HepG2 (cell line): ENCODE data around the gene GRB7. TPM values are rescaled to one million over a fixed set of nuclear protein-coding genes. Genes with fewer than 3 reads are reported as not detected.

ENCODE experiments used
- AFF4 ChIP-seq: sonication (generic); formaldehyde crosslinking; IDR thresholded peaks from 2 replicates; pipeline ENCODE4 v1.4.0; 2020; ENCODE audit warnings: missing genetic modification reagents
- CBX2 ChIP-seq, 2 experiments: fragments of 200-600 bp in 1 of 2; sonication (generic); formaldehyde crosslinking in 1 of 2; IDR thresholded peaks; 2 replicates each; pipeline versions ENCODE4 v1.7.0 to v1.8.1; 2018 to 2022; ENCODE audit warnings: low read depth in 2 of 2, low read length in 1 of 2, mild to moderate bottlenecking in 1 of 2, missing genetic modification reagents in 1 of 2
- FUBP1 ChIP-seq: sonication (generic); formaldehyde crosslinking; IDR thresholded peaks from 2 replicates; pipeline ENCODE4 v1.5.1; 2020; ENCODE audit warnings: missing genetic modification reagents, mild to moderate bottlenecking, borderline replicate concordance
- GZF1 ChIP-seq: sonication (generic); formaldehyde crosslinking; IDR thresholded peaks from 2 replicates; pipeline ENCODE4 v1.5.1; 2020; ENCODE audit warnings: mild to moderate bottlenecking, missing genetic modification reagents
- HDAC2 ChIP-seq: sonication (generic); formaldehyde crosslinking; IDR thresholded peaks from 2 replicates; pipeline ENCODE4 v1.4.0; 2020; ENCODE audit warnings: missing genetic modification reagents
- KAT7 ChIP-seq: IDR thresholded peaks from 2 replicates; pipeline ENCODE4 v1.6.1; 2018; ENCODE audit warnings: borderline replicate concordance, missing compliant biosample characterization
- RAD21 ChIP-seq: fragments of 450-650 bp; formaldehyde crosslinking; IDR thresholded peaks from 2 replicates; pipeline ENCODE4 v1.5.0; 2020; ENCODE audit warnings: mild to moderate bottlenecking
- RBFOX2 ChIP-seq: fragments of 200-400 bp; formaldehyde crosslinking; IDR thresholded peaks from 2 replicates; pipeline ENCODE4 v1.6.1; 2017; ENCODE audit warnings: low read depth, mild to moderate bottlenecking, low read length
- THYN1 ChIP-seq: sonication (generic); formaldehyde crosslinking; IDR thresholded peaks from 2 replicates; pipeline ENCODE4 v1.8.1; 2023; ENCODE audit warnings: low read depth, mild to moderate bottlenecking, moderate library complexity, missing genetic modification reagents, borderline replicate concordance
- TOE1 ChIP-seq: sonication (generic); formaldehyde crosslinking; IDR thresholded peaks from 2 replicates; pipeline ENCODE4 v1.4.0; 2020; ENCODE audit warnings: mild to moderate bottlenecking, missing genetic modification reagents
- ZFP36L1 ChIP-seq: sonication (generic); formaldehyde crosslinking; IDR thresholded peaks from 2 replicates; pipeline ENCODE4 v1.8.0; 2022; ENCODE audit warnings: mild to moderate bottlenecking, missing genetic modification reagents, moderate library complexity
- ZNF280B ChIP-seq: sonication (generic); formaldehyde crosslinking; IDR thresholded peaks from 2 replicates; pipeline ENCODE4 v1.5.0; 2020; ENCODE audit warnings: missing genetic modification reagents, mild to moderate bottlenecking, borderline replicate concordance
- ZNF710 ChIP-seq: sonication (generic); formaldehyde crosslinking; IDR thresholded peaks from 2 replicates; pipeline ENCODE4 v1.5.0; 2020; ENCODE audit warnings: mild to moderate bottlenecking, missing genetic modification reagents, borderline replicate concordance
- ZNF788 ChIP-seq: sonication (generic); formaldehyde crosslinking; IDR thresholded peaks from 2 replicates; pipeline ENCODE4 v1.5.0; 2020; ENCODE audit warnings: mild to moderate bottlenecking, missing genetic modification reagents, borderline replicate concordance
- ZNF816 ChIP-seq: sonication (generic); formaldehyde crosslinking; IDR thresholded peaks from 2 replicates; pipeline ENCODE4 v1.8.0; 2022; ENCODE audit warnings: missing genetic modification reagents, mild to moderate bottlenecking, borderline replicate concordance
- polyA plus RNA-seq, 8 experiments: library from polyadenylated mRNA; depleted of rRNA in 3 of 8; stranded (reverse) in 7 of 8; unstranded in 1 of 8; fragments of >200 nt; fragmentation: Illumina TruSeq in 4 of 8; extraction: Trizol in 4 of 8; gene quantifications; 2 replicates each; pipeline versions ENCODE4 v1.2.1 to v1.2.3, GENCODE V29; 2011 to 2016; ENCODE audit warnings: low read depth in 4 of 8, missing spikeins in 1 of 8, mixed read lengths in 1 of 8; ENCODE audit not compliant: insufficient read depth in 1 of 8
- total RNA-seq, 5 experiments: library from RNA; depleted of rRNA; stranded (reverse); fragments of >200 nt; fragmentation: Illumina TruSeq; extraction: Trizol; gene quantifications; 2 replicates each; pipeline ENCODE4 v1.2.3, GENCODE V29; 2016; ENCODE audit warnings: low read depth in 1 of 5

The GRB7 gene
- total and polyA plus RNA-seq, 2 of the 13 experiments (the other 11 are each of a cell fraction or from before 2014, with no cell fraction given) = 60.2 to 77.7 TPM

GRCh38 chr17:39738568-39738901 lies 797 bp downstream of the GRB7 start (continued):
- TF ChIP-seq FUBP1 (CRISPR knock-in tag) (no peak), TOE1 (CRISPR knock-in tag) (no peak), ZNF816 (CRISPR knock-in tag) (peak; percentile 1; the same call in 1 of the 2 replicates), THYN1 (CRISPR knock-in tag) (no peak), CBX2 (IDR thresholded peaks at IDR 0.05; ENCODE audit: low read depth, low read length) (no peak), CBX2 (CRISPR knock-in tag; IDR thresholded peaks at IDR 0.05; ENCODE audit: low read depth) (no peak), ZNF280B (CRISPR knock-in tag) (peak; percentile 39; the same call in 1 of the 2 replicates), RBFOX2 (peak; percentile 26), ZNF710 (CRISPR knock-in tag) (no peak), RAD21 (CRISPR knock-in tag) (peak; percentile 9; the same call in 1 of the 2 replicates), ZNF788 (CRISPR knock-in tag) (0 out of 2 replicates have a peak, but pooled peaks have one; percentile 6), ZFP36L1 (peak; percentile 24; the same call in 1 of the 2 replicates), GZF1 (CRISPR knock-in tag) (no peak), HDAC2 (CRISPR knock-in tag) (0 out of 2 replicates have a peak, but pooled peaks have one; percentile 5), KAT7 (CRISPR knock-in tag) (no peak), AFF4 (CRISPR knock-in tag) (0 out of 2 replicates have a peak, but pooled peaks have one; percentile 9)
- TF ChIP-seq, all 625 proteins: peak for 17
